Stomach (tissue), 9 donors: ENCODE results near the gene IDH3B. TPM values are rescaled to one million over a fixed set of nuclear protein-coding genes. Genes with fewer than 3 reads are reported as not detected.

ENCODE experiments used
- DNase-seq, 2 donors: peaks; one replicate each; pipeline versions ENCODE4 v3.0.0 to v3.0.0-alpha.2; 2013 to 2019
- H3K27ac ChIP-seq, 5 donors: fragments of 200-600 bp in 4 of 5; sonication (generic) in 4 of 5; one replicate each; pipeline ENCODE4 v1.5.1; 2013 to 2019; ENCODE audit warnings: mild to moderate bottlenecking in 1 of 5, moderate library complexity in 1 of 5
- H3K27me3 ChIP-seq, 3 donors: fragments of 200-600 bp; sonication (generic); one replicate each; pipeline ENCODE4 v1.5.1; 2017 to 2019; ENCODE audit warnings: mixed run types in 1 of 3
- H3K36me3 ChIP-seq, 4 donors: fragments of 200-600 bp; sonication (generic); 1 replicate in 3 of 4; 2 replicates in 1 of 4; pipeline ENCODE4 v1.5.1; 2016 to 2019
- H3K4me1 ChIP-seq, 4 donors: fragments of 200-600 bp; sonication (generic); one replicate each; pipeline ENCODE4 v1.5.1; 2016 to 2019
- H3K4me3 ChIP-seq, 4 donors: fragments of 200-600 bp; sonication (generic) in 3 of 4; one replicate each; pipeline ENCODE4 v1.5.1; 2016 to 2019; ENCODE audit warnings: mild to moderate bottlenecking in 1 of 4
- H3K9me3 ChIP-seq, 4 donors: fragments of 200-600 bp; sonication (generic); one replicate each; pipeline ENCODE4 v1.5.1; 2016 to 2019
- CTCF ChIP-seq, 7 experiments: fragments of 450-650 bp in 4 of 7; fragments of 200-600 bp in 3 of 7; sonication (generic) in 3 of 7; IDR thresholded peaks; one replicate each; pipeline ENCODE4 v1.5.1; 2016 to 2019; ENCODE audit warnings: antibody characterized with exemption in 7 of 7, control low read depth in 2 of 7, mild to moderate bottlenecking in 1 of 7
- EP300 ChIP-seq: sonication (generic); formaldehyde crosslinking; IDR thresholded peaks from one replicate; pipeline ENCODE4 v1.6.1; 2017; ENCODE audit warnings: antibody characterized with exemption
- POLR2A ChIP-seq, 4 donors: fragments of 450-650 bp; IDR thresholded peaks; one replicate each; pipeline ENCODE4 v1.6.1; 2016; ENCODE audit warnings: antibody characterized with exemption in 4 of 4, control low read depth in 2 of 4, mild to moderate bottlenecking in 1 of 4, moderate library complexity in 1 of 4
- POLR2AphosphoS5 ChIP-seq, 3 donors: sonication (generic); formaldehyde crosslinking; IDR thresholded peaks; one replicate each; pipeline ENCODE4 v1.6.1; 2016; ENCODE audit warnings: antibody characterized with exemption in 3 of 3
- WGBS, 5 donors: extraction: QIAGEN DNeasy Blood & Tissue Kit in 3 of 5; methylation state at CpG; one replicate each; pipeline versions ENCODE4 v1.1.5 to v1.1.7; 2013 to 2018; 5-methylcytosine and 5-hydroxymethylcytosine counted together
- intact Hi-C: fragments of 100-400 bp; cut with DNase I; formaldehyde crosslinking; loops from one replicate; pipeline ENCODE4 v1.15.1; 2023; ENCODE audit warnings: low total_unique reads
- polyA plus RNA-seq, 3 donors: library from polyadenylated mRNA; stranded (reverse); fragments of 200-250 nt; gene quantifications; one replicate each; pipeline ENCODE4 v1.2.3, GENCODE V29; 2013
- total RNA-seq, 5 donors: library from RNA; depleted of rRNA; stranded (reverse); fragments of >200 nt; gene quantifications; one replicate each; pipeline versions ENCODE4 v1.1.0 to v1.2.3, GENCODE V29; 2014 to 2016
- donor health status: healthy with polysubstance abuse.
- donor health status: Bipolar disorder and iron deficiency.
- donor health status: healthy.

Gene IDH3B
- total and polyA plus RNA-seq, 8 donors: 1.8 to 134 (median 81.1) TPM

- intact Hi-C loops: no loop called here
- H3K27ac ChIP-seq: no peak overlapping the region
- H3K27me3 ChIP-seq: peaks cover 0 to 31% (median 0%) of the 10 kb centered on the region in 3 donors
- no peak for DNase-seq
- H3K4me1 ChIP-seq: no peaks in the 10 kb centered on the region
- no peak overlapping the region for H3K4me3 ChIP-seq
- no peaks in the 10 kb centered on the region for H3K36me3 ChIP-seq
- TF ChIP-seq POLR2A (IDR thresholded peaks at IDR 0.05) (no peak), EP300 (no peak), POLR2AphosphoS5 (IDR thresholded peaks at IDR 0.05) (no peak), CTCF (IDR thresholded peaks at IDR 0.05) (no peak)
- H3K9me3 ChIP-seq: no peaks in the 10 kb centered on the region
- WGBS, 5 donors: 65 to 76% (median 70%) methylated on average over 5 of the region's 5 CpGs
Measured at GRCh38 chr20:2699775-2700413, 35.9 kb upstream of the IDH3B start.

- peak in 1 of 2 donors; percentile 14 for DNase-seq
- Histone ChIP-seq H3K36me3 (no peaks in the 10 kb centered on the region), H3K27me3 (peaks cover 0 to 41% (median 4%) of the 10 kb centered on the region in 3 donors), H3K4me1 (peaks cover 3 to 10% (median 4%) of the 10 kb centered on the region in 4 donors), H3K9me3 (no peaks in the 10 kb centered on the region), H3K4me3 (no peak overlapping the region), H3K27ac (no peak overlapping the region)
- WGBS, 5 donors: 78 to 93% (median 85%) methylated on average over 3 to 4 of the region's 4 CpGs
- TF ChIP-seq POLR2AphosphoS5 (IDR thresholded peaks at IDR 0.05): no peak
- TF ChIP-seq EP300: no peak
- no peak for TF ChIP-seq POLR2A (IDR thresholded peaks at IDR 0.05)
- TF ChIP-seq CTCF (IDR thresholded peaks at IDR 0.05): no peak
- intact Hi-C loops: no loop called here
Measured at GRCh38 chr20:2698912-2699311, 34.9 kb upstream of the IDH3B start.

GRCh38 chr20:2698186-2698817, 34.3 kb upstream of the IDH3B start:
- intact Hi-C loops: no loop called here
- DNase-seq: peak in 1 of 2 donors; percentile 24
- H3K9me3 ChIP-seq: no peaks in the 10 kb centered on the region

GRCh38 chr20:2697768-2698167, 33.8 kb upstream of the IDH3B start:
- no peaks in the 10 kb centered on the region for H3K9me3 ChIP-seq
- 26 to 68% (median 49%) methylated on average over 3 of the region's 3 CpGs for WGBS, 5 donors
- no peak overlapping the region for H3K4me3 ChIP-seq
- no peaks in the 10 kb centered on the region for H3K36me3 ChIP-seq
- peaks cover 0 to 49% (median 11%) of the 10 kb centered on the region in 3 donors for H3K27me3 ChIP-seq
- TF ChIP-seq EP300: no peak
- no peak for TF ChIP-seq POLR2AphosphoS5 (IDR thresholded peaks at IDR 0.05)
- no peak for TF ChIP-seq POLR2A (IDR thresholded peaks at IDR 0.05)
- TF ChIP-seq CTCF (IDR thresholded peaks at IDR 0.05): no peak
- H3K4me1 ChIP-seq: peaks cover 9 to 16% (median 11%) of the 10 kb centered on the region in 4 donors
- peak; percentile 7 to 41 for DNase-seq
- intact Hi-C loops: no loop called here
- no peak overlapping the region for H3K27ac ChIP-seq

More at GRCh38 chr20:2698186-2698817, 34.3 kb upstream of the IDH3B start:
- WGBS, 5 donors: 64 to 94% (median 82%) methylated on average over 4 of the region's 4 CpGs
- TF ChIP-seq POLR2AphosphoS5 (IDR thresholded peaks at IDR 0.05) (no peak), EP300 (no peak), CTCF (IDR thresholded peaks at IDR 0.05) (no peak), POLR2A (IDR thresholded peaks at IDR 0.05) (no peak)
- Histone ChIP-seq H3K4me3 (no peak overlapping the region), H3K27me3 (peaks cover 0 to 47% (median 10%) of the 10 kb centered on the region in 3 donors), H3K36me3 (no peaks in the 10 kb centered on the region), H3K27ac (no peak overlapping the region), H3K4me1 (peaks cover 8 to 16% (median 10%) of the 10 kb centered on the region in 4 donors)
